Kasumi-1 (cell line): ENCODE data around the gene ENAM.
"Not testable (repeated sequence)": the region's sequence is repeated elsewhere in the genome, so short reads cannot be mapped to it uniquely, and the experiment has no call there.

Source experiments
- DNase-seq, 2 experiments: peaks; one replicate each; lab custom pipeline; 2025; lab: John Stamatoyannopoulos, UW

Gene ENAM

GRCh38 chr4:70676554-70677090 lies 48.1 kb downstream of the ENAM start:
- DNase-seq: no peak

- no peak for DNase-seq
Measured at GRCh38 chr4:70678383-70678999, 49.9 kb downstream of the ENAM start.

GRCh38 chr4:70680934-70681333 lies 52.4 kb downstream of the ENAM start:
- no peak for DNase-seq

- no peak for DNase-seq
Measured at GRCh38 chr4:70681704-70682103, 53.2 kb downstream of the ENAM start.

- not testable (repeated sequence) for DNase-seq
Measured at GRCh38 chr4:70682142-70682541, 53.6 kb downstream of the ENAM start.

- DNase-seq: peak in 1 of 2 experiments; percentile 34
Measured at GRCh38 chr4:70687392-70687791, 58.8 kb downstream of the ENAM start.

GRCh38 chr4:70687821-70688794 lies 59.6 kb downstream of the ENAM start, which contains the start of gene UTP3:
Gene UTP3 (plus strand): TSS chr4:70688532. CDS start chr4:70688678, 146 bp downstream.
- DNase-seq: peak; percentile 99

GRCh38 chr4:70688795-70689231 lies 60.3 kb downstream of the ENAM start:
- DNase-seq: peak in 1 of 2 experiments; percentile 14

- DNase-seq: peak in 1 of 2 experiments; percentile 10
Measured at GRCh38 chr4:70691661-70692060, 63.1 kb downstream of the ENAM start.

GRCh38 chr4:70694633-70695032 lies 66.1 kb downstream of the ENAM start:
- DNase-seq: not testable (repeated sequence)
